Measurements from ENCODE around the gene ZNF12.
"Not testable (repeated sequence)": the region's sequence is repeated elsewhere in the genome, so short reads cannot be mapped to it uniquely, and the experiment has no call there.

Gene ZNF12

DNA sequence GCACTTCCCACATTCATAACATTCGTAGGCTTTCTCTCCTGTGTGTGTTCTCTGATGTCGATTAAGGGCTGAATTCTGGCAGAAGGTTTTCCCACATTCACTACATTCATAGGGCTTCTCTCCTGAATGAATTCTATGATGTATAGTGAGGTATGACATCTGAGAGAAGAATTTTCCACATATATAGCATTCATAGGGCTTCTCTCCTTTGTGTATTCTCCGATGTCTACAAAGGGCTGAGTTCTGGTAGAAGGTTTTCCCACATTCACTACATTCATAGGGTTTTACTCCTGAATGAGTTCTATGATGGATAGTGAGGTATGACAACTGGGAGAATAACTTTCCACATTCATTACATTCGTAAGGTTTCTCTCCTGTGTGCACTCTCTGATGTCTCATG is 15.6 kb downstream of the ZNF12 start:
- no peak for DNase-seq (ENCODE audit: low read depth)

DNA sequence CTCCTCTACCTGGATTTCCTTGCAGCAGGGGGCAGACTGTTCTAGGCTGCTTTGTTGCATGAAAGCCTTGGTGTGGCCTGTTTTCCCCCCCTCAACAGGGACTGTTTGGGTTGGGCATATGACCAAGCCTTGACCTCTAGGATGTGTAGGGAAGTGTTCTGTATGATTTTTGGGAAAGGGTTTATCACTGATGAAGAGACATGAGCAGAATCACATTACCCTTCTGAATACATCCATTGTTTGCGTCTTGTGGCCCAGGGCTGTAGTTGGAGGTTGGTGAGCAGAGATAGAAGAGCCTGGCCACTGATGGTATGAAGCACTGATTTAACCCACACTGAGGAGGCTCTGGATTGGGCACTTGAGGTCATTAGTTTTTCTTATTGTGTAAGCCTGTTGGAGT is 26.6 kb downstream of the ZNF12 start:
- DNase-seq (ENCODE audit: low read depth), result no peak

DNA sequence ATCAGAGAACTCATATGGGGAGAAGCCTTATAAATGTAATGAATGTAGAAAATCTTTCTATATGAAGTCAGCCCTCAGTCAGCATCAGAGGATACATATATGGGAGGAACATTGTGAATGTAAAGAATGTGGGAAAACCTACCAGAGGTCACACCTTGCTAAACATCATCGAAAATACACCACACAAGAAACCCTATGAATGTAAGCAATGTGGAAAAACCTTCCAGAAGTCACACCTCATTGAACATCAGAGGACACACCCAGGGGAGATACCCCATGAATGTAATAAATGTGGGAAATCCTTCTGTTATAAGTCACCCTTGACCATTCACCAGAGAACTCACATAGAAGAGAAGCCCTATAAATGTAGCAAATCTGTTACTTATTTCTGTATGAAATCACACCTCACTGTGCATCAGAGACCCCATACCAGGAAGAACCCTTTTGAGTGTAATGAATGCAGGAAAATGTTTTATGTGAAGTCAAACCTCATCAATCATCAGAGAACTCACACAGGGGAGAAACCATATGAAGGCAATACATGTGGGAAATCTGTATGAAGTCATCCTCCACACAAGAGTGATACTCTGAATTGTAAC is 30.8 kb downstream of the ZNF12 start:
- no peak for DNase-seq (ENCODE audit: low read depth)

DNA sequence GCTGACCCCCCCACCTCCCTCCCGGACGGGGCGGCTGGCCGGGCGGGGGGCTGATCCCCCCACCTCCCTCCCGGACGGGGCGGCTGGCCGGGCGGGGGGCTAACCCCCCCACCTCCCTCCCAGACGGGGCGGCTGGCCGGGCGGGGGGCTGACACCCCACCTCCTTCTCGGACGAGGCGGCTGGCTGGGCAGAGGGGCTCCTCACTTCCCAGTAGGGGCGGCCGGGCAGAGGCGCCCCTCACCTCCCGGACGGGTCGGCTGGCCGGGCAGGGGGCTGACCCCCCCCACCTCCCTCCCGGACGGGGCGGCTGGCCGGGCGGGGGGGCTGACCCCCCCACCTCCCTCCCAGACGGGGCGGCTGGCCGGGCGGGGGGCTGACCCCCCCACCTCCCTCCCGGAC is 35.9 kb downstream of the ZNF12 start:
- DNase-seq (ENCODE audit: low read depth), result not testable (repeated sequence)

DNA sequence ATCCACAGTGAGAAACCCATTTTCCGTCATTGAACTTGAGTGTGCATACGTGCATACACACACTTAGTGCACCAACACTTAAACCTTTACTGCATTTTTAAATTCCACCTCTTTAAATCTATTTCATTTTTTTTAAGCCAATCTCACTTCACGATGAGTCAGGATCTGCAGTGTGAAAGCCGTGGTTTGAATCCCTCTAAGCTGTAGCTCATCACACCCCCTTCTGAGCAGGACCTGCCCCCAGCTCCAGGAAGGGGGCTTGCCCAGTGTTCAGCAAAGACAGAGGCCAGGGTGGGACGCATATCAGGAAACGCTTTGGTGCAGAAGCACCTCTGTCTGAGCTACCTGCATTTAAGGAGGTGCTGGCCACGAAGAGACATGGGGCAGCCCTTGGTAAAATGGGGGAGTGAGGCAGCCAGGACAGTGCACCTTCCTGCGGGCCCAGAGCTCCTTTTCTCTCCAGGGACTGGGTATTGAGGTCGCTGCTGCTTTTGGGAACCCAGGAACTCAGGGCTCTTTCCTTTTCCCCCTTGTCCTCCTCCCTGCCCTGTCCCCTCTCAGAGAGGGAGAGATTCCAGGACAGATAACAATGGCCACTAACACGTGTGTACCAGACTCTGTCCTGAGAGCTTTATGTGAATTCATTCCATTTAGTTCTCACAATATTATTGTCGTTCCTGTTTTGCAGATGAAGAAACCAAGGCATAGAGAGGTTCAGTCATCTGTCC is 48.0 kb downstream of the ZNF12 start:
- no peak for DNase-seq (ENCODE audit: low read depth)

DNA sequence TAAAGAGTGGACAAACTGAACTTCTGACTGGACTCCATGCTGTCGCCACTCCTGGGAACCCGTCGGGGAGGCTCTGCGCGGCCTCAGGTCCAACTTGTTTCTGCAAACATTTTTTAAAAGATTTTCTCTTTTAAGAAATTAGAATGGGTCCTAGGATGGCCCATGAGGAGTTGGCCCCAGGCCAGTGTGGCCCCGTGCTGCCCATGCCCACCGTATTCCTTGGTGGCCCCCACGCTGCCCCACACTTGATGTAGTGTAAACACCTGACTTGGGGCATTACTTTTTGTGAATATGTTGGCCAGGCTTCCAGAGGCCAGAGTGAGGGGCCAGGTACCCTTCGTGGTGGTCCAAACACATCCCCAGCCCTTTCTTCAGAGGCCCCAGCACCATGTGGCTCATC is 50.3 kb downstream of the ZNF12 start:
- no peak for DNase-seq (ENCODE audit: low read depth)

DNA sequence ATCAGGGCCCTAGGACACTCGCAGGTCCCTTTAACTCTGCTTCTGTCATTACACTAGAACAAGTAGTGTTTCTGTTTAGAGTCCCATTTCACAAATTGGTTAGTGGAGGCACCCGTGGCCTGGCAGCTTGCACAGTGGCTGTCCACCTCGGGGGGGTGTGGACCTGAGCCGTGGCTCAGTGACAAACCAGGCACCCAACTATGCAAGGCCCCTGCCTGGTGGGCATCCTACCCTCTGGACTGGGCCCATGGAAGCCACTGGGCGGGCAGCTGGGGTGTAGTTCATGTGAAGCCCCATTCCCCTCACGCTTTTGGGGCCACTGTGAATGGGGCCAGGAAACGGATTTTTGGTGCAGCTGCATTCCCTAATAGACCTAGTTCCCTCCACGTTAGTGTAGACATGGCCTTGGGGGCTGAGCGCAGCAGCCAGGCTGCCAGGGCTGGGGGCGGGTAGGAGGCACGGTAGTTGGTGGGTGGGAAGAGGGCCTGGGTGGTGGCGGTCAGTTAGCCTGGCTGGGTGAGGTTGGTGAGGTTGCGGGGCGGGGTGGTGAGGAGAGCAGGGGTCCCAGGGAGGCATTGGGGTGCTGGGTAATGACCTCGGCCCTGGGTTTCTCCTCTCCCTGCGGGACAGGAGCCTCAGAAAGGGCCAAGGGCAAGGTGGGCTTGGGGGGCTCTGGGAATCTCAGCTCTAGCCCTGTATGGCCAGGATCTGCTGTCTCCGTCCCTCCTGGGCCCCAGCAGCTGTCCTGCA is 50.9 kb downstream of the ZNF12 start:
- DNase-seq (ENCODE audit: low read depth), result no peak

DNA sequence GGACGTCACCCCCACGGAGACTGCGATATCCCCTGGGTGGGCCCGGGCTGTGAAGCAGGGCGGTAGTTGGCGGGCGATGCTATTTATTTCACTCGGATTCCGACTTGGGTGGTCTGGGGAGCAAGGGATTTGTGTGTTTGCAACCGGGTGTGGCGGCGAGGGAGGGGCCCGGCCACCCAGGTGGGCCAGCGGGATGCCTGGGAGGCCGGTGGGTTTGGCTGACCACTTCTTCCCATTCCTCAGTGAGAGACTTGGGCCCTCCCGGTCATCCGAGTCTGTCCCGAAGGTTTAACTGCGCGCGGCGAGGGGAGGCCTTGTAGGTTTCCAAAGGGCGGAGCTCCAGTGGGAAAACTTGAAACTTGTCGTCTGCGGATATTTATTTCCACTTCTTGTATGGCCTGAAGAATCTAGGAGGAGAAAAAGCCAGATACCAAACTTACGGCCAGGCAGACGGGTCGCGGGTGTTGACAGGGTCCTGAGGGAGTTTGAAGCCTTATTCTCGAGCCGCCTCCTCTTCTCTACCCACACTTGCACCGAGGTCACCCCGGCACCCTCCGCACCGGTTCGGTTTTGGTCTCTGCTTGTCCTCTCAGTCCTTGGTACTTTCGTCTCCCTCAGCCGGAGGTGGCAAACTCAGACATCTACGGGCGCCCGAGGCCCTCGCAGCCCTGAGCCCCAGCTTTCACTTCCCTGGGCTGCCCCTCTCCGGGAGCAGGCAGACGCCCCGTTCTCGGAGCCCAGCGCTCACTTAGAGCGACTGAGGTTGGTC is 51.7 kb downstream of the ZNF12 start:
- no peak for DNase-seq (ENCODE audit: low read depth)

DNA sequence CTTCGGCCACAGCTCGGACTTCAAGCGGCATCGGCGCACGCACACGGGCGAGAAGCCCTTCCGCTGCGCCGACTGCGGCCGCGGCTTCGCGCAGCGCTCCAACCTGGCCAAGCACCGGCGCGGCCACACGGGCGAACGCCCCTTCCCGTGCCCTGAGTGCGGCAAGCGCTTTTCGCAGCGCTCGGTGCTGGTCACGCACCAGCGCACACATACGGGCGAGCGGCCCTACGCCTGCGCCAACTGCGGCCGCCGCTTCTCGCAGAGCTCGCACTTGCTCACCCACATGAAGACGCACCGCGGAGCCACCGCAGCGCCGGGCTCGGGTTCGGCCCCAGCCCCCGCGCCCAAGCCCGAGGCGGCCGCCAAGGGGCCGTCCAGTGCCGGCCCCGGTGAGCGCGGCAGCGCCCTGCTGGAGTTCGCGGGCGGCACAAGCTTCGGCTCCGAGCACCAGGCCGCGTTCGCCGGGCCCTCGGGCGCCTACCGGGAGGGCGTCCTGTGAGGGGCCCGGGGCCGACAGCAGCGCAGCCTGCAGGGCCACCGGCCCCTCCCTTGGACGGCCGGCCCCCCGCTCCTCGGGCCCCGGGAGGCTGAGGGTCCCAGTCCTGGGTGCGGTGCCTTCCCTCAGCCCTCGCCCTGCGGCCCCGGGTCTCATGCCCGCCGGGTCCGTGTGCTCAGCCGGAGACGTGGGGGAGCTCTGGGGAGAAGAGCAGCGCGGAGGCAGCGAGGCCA is 52.5 kb downstream of the ZNF12 start:
- DNase-seq (ENCODE audit: low read depth), result no peak

DNA sequence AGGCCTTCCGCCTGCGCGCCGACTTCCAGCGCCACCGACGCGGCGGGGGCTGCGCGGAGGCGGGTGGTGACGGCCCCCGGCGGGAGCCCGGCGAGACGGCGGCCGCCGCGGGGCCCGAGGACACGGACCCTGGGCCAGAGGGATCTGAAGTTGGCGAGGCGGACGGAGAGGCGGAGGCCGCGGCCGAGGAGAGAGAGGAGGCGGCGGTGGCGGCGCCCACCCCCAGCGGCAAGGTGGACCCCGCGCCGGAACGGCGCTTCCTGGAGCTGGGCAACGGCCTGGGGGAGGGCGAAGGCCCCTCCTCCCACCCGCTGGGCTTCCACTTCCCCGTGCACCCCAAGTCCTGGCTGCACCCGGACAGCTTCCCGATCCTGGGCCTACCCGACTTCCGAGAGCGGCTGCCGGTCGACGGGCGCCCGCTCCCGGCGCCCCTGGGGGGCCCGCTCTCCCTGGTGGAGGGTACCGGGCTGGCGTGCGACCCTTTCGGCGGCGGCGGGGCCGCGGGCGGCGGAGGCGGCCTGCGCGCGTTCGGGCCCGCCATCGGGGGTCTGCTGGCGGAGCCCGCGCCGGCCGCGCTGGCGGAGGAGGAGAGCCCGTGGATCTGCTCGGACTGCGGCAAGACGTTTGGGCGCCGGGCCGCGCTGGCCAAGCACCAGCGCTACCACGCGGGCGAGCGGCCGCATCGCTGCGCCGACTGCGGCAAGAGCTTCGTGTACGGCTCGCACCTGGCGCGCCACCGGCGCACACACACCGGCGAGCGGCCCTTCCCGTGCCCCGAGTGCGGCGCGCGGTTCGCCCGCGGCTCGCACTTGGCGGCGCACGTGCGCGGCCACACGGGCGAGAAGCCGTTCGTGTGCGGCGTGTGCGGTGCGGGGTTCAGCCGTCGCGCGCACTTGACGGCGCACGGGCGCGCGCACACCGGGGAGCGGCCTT is 53.4 kb downstream of the ZNF12 start:
- no peak for DNase-seq (ENCODE audit: low read depth)

DNA sequence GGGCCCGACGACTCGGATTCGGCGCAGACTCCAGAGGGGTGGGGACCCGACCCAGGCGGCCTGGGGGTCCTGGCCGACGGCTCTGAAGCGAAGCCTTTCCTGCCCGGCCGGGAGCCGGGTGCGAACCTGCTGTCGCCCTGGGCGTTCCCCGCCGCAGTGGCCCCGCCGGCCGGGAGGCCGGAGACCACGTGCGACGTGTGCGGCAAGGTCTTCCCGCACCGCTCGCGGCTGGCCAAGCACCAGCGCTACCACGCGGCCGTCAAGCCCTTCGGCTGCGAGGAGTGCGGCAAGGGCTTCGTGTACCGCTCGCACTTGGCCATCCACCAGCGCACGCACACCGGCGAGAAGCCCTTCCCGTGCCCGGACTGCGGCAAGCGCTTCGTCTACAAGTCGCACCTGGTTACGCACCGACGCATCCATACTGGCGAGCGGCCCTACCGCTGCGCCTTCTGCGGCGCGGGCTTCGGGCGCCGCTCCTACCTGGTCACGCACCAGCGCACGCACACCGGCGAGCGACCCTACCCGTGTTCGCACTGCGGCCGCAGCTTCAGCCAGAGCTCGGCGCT is 54.2 kb downstream of the ZNF12 start:
- DNase-seq (ENCODE audit: low read depth), result no peak

DNA sequence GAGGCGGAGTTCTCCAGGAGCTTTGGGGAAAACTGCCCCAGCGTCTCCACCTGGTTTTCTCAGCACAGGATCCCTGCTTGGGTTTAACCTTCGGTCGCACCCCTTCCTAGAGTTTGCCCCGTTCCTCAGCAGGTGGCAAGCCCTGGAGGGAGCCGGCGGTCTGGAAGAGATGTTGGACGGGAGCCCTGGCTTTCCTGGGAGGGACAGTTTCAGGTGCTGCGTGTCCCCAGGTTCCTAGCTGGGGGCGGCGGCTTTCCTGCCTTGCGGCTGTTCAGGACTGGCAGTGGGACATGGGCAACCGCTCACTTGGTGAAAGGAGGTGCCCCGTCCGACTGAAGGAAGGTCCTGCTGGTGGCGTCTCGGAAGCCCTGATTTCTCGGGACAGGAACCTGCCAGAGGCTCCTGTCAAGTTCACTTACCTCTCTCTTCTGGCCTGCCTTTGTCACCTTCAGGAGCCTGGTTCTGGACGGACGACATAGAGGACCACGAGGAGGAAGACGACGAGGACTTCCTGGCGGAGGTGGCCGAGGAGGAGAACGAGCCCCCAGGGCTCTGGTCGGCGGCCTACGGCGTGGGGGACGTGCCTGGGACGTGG is 54.8 kb downstream of the ZNF12 start:
- DNase-seq (ENCODE audit: low read depth), result no peak

DNA sequence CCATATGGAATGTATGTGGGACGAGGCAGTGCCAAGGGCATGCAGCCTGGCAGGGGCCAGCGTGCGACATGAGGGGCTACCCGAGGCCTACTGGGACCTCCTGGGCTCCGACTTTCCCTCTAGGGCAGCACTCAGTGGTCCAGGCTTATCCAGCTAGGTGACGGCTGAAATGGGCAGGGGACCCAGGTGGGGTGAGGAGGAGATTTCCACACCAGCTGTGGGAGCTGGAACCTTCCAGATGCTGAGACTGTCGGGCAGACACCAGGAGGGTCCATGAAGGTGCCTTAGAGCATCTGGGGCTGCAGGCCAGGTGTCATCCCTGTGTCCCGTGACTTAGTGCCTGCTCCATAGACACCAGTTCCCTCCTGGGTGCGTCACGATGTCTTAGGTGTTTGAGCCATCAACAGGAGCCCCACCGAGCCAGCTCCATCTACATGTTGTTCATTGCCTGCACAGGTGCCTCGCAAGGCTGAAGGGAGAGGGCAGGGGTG is 56.2 kb downstream of the ZNF12 start:
- DNase-seq (ENCODE audit: low read depth), result no peak

DNA sequence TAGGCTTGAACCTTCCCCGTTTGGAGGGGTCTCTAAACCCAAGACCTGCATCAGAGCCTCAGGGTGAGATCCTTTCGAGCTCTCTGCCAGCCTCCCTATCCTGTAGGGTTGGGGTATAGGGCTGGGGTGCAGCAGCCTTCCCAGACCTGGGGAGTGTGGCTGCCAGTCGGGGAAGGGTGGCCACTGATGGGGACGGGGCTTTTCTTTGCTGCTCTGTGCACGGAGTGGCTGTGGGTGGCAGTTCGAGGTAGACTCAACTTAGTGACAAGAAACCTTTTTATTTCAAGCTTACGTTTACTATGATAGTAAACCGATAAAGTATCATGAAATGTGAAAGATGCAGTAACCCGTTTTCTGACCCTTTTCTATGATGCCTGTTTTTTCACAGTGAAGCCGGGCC is 56.7 kb downstream of the ZNF12 start:
- DNase-seq (ENCODE audit: low read depth), result no peak

DNA sequence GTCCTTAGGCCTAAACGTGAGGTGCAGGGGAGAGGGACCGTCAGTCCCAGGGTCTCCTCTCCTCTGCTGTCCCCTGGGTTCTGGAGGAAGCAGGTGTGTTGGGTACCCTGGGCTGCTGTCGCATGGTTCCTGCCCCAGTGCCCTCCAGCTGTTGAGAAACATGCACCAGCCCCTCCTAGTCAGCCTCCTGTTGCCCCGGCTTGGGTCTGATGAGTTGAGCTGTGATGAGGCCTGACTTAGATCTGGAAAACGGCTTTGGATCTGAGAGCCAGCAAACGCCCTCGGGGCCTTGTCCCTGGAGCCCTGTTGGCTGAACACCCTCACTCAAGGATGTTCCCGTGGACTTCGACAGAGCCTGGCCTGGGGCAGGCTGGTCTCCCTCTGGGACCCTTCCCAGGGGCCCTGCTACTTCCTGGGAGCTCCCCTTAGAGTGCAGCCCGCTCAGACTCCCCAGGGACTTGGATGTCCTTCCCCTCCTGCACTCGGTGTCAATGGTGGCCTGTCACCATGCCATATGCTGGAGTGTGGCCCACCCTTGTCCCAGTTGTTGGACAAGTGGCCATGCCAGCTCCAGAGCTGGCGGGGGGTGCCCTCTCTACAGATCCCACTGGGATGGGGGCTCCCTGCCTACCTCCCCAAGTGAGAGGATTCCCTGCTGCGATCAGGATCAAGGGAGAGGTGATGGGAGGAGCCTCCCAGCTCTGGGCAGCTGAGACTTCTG is 57.3 kb downstream of the ZNF12 start:
- DNase-seq (ENCODE audit: low read depth), result no peak

DNA sequence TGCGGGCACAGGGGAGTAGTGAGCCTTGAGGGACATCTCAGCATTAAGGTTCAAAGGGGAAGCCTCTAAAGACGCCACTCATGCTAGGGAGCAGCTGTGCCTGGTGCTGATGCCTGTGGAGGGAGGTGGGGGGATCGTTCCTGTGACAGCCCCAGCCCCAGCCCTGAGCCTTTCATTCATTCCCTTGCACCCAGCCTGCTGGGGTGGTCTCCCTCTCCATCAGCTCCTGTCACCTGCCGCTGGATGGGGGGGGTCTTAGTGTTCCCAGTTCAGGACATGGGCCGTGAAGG is 58.0 kb downstream of the ZNF12 start:
- no peak for DNase-seq (ENCODE audit: low read depth)

DNA sequence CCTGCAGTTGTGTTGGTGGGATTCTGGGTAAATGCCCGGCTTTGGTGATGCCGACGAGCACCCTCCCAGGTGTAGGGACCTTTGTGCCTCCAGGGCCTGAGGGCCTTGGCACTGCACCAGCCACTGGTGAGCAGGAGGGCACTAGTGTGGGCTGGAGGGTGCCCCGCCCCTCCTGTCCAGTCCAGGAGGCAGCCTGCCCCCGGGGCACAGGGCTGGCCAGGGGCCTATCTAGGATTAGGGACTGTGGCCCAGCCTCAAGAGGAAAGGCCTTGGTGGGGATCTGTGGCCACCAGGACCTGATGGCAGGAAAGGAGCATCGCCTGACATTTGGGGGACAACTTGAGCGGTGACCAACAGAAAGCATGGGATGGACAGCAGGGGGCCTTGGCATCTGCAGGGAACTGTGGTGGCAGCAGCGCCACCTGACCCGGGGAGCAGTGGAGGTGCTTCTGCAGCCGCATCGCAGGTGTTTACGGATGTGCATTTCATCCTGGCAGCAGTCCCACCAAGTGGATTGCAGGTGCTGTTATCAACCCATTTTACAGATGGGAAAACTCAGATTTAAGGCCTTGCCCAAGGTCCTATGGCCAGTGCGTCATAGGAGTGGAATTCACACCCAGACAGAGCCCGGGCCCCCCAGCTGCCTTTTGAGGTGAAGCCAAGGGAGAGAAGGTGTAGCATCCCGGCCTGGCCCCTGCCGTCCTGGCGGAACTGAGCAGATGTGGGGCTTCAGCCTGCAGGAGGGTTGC is 58.5 kb downstream of the ZNF12 start:
- no peak for DNase-seq (ENCODE audit: low read depth)

DNA sequence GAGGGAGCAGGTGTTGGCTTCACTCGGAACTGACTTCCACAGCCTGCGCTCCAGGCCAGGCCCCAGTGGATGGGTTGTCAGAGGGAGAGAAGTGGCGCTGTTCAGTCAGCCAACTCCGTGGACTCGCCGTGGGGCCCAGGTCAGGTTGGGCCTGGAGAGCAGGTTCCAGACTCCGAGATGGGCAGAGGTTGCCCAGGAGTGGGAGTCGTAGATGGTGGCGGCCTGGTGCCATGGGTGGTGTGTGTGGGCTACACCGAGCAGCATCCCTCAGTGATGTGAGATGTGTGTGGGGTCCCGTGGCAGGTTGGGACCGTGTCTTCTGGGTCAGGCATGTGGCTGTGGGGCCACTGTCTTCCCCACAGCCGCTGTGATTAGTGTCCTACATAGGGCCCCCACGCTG is 59.2 kb downstream of the ZNF12 start:
- DNase-seq (ENCODE audit: low read depth), result no peak

DNA sequence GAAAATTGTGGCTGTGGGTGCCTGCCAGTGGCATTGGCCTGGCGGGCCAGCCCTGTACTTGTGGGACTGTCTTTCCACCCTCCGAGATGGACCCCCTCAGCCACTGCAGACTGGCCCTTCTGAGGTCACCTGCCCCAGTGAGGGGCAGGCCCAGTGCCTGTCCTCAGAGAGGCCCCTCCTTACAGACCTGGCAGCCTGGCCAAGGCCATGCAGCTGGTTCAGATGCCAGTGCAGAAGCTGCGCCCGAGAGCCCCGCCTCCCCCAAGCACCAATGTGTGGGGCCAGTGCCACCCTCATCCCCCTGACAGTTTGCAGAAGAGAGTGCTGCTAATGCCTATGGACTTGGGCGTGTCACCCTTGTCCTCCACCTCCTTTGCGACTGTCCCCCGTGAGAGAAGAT is 59.7 kb downstream of the ZNF12 start:
- no peak for DNase-seq (ENCODE audit: low read depth)

Data from activated T-helper 1 cell treated with Interleukin-2 at 50 U/mL for 16 hours (primary cell).